HG03432 (cell line): ENCODE results near the gene RPL6.
"Not testable (repeated sequence)": the region's sequence is repeated elsewhere in the genome, so short reads cannot be mapped to it uniquely, and the experiment has no call there.

Experiments used
- ATAC-seq: cut with Tn5 transposase; IDR thresholded peaks from one replicate; pipeline ENCODE4 v1.9.1; 2021; ENCODE audit warnings: mild to moderate bottlenecking, moderate library complexity; ENCODE audit not compliant: unreplicated experiment

Gene RPL6

GRCh38 chr12:112409064-112409905 is at the start of gene RPL6:
TSS of gene RPL6 (minus strand) at chr12:112409605. CDS start at chr12:112408656, 949 bp downstream.
- peak; percentile 81 for ATAC-seq

GRCh38 chr12:112458751-112459150 is 49.3 kb upstream of the RPL6 start:
- ATAC-seq, result no peak

- ATAC-seq, result no peak
These were observed 48.9 kb upstream of the RPL6 start for GRCh38 chr12:112458330-112458729.

GRCh38 chr12:112457142-112457541 is 47.7 kb upstream of the RPL6 start:
- ATAC-seq, result not testable (repeated sequence)

- no peak for ATAC-seq
These were observed 46.6 kb upstream of the RPL6 start for GRCh38 chr12:112456029-112456428.

- no peak for ATAC-seq
These were observed 41.3 kb upstream of the RPL6 start for GRCh38 chr12:112450725-112451124.

- not testable (repeated sequence) for ATAC-seq
These were observed 38.8 kb upstream of the RPL6 start for GRCh38 chr12:112448165-112448564.

GRCh38 chr12:112447106-112447505 is 37.7 kb upstream of the RPL6 start:
- no peak for ATAC-seq

GRCh38 chr12:112446008-112446725 is 36.8 kb upstream of the RPL6 start:
- ATAC-seq, result no peak

- ATAC-seq, result no peak
These were observed 34.5 kb upstream of the RPL6 start for GRCh38 chr12:112443916-112444315.

GRCh38 chr12:112440653-112441052 is 31.2 kb upstream of the RPL6 start:
- not testable (repeated sequence) for ATAC-seq

- no peak for ATAC-seq
These were observed 30.4 kb upstream of the RPL6 start for GRCh38 chr12:112439769-112440168.

GRCh38 chr12:112438645-112439044 is 29.2 kb upstream of the RPL6 start:
- not testable (repeated sequence) for ATAC-seq

- no peak for ATAC-seq
These were observed 24.1 kb upstream of the RPL6 start for GRCh38 chr12:112433551-112433950.

- ATAC-seq, result no peak
These were observed 22.6 kb upstream of the RPL6 start for GRCh38 chr12:112431965-112432364.

GRCh38 chr12:112430929-112431328 is 21.5 kb upstream of the RPL6 start:
- no peak for ATAC-seq

GRCh38 chr12:112427760-112428159 is 18.4 kb upstream of the RPL6 start:
- no peak for ATAC-seq

- ATAC-seq, result no peak
These were observed 16.4 kb upstream of the RPL6 start for GRCh38 chr12:112425582-112426382.

- ATAC-seq, result no peak
These were observed 14.7 kb upstream of the RPL6 start for GRCh38 chr12:112424126-112424525.

GRCh38 chr12:112422531-112422930 is 13.1 kb upstream of the RPL6 start:
- ATAC-seq, result no peak

- ATAC-seq, result no peak
These were observed 12.0 kb upstream of the RPL6 start for GRCh38 chr12:112421363-112421762.
